ENCODE measurements around the gene KRT39.

DNA sequence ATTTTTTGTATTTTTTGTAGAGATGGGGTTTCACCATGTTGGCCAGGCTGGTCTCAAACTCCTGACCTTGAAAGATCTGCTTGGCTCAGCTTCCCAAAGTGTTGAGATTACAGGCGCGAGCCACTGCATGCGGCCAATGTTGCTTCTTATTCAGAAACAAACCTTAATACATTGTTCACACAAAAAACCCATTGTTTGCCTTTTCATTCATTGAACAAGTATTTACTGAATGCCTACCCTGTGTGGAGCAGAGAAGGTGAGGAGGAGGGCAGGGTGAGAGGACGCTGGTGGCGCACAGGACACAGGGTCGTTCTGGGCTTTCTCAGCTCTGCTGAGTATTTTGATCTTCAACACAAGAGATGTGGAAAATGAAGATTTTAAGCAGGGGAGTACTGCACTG, 21.3 kb downstream of the KRT39 start:
- TF ChIP-seq EZH2 (IDR thresholded peaks at IDR 0.05): no peak
- no peak for TF ChIP-seq POLR2AphosphoS5 (IDR thresholded peaks at IDR 0.05; ENCODE audit: borderline replicate concordance, low read depth, low read length)

Measured in SK-N-MC (cell line).